GM13976 (cell line): ENCODE results near the gene KATNA1.

Experiments used
- DNase-seq: peaks from one replicate; pipeline ENCODE4 v3.0.0; 2012; ENCODE audit warnings: low spot score
- in situ Hi-C: fragments of 300-500 bp; cut with MboI; formaldehyde crosslinking; loops from one replicate; pipeline ENCODE4 v1.12.0; 2022; ENCODE audit warnings: low sequenced_read_pairs, mixed read lengths, inconsistent platforms; ENCODE audit not compliant: unreplicated experiment
- TF ChIP-seq, protein P1 (sequence below): IDR thresholded peaks from 2 replicates; pipeline ENCODE4 v1.5.1; 2012; ENCODE audit warnings: borderline replicate concordance, mild to moderate bottlenecking; ENCODE audit not compliant: insufficient read depth; ENCODE audit errors: extremely low read depth, missing control alignments, control extremely low read depth

KATNA1 gene

DNA sequence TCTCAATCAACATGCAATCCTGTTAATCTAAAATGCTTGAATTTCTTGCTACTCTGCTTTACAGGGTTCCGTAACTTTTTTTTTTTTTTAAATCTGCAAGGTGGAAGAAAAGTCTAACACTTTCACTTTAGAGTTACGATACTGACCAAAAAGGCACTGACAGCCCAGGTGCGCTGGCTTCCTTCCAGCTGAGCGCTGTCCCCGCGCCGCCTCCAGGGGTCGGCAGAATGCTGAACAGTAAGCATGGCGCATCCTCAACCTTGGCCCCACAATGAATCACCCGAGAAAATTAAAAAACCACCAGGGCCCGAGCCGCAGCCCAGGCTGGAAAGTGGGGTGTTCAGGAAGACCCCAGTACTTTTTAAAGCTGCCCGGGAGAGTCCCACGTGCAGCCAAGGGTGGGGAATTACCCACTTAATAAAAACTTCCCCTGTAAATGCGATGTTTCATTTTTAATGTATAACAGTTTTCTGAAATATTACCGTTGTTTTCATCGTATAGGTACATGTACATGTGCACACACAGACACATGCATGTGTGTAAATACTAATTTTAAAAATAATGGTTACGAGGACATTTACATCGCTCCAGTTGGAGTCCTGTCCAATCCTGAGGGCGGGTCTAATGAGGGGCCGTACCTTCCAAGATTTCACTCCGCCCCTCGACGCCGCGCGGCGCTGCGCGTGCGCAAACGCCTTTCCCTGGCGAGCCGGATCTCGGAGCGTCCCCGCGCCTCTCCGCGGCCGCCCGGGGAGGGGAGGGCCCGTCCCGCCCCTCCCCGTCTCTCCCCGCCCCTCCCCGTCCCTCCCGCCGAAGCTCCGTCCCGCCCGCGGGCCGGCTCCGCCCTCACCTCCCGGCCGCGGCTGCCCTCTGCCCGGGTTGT lies 82.7 kb downstream of the KATNA1 start, which contains the start of gene GINM1:
Gene GINM1, plus strand, starts transcription at position 849 of the 883 bp plus-strand sequence. CDS start 40 bp downstream, outside the sequence.
- TF ChIP-seq, protein P1, sequence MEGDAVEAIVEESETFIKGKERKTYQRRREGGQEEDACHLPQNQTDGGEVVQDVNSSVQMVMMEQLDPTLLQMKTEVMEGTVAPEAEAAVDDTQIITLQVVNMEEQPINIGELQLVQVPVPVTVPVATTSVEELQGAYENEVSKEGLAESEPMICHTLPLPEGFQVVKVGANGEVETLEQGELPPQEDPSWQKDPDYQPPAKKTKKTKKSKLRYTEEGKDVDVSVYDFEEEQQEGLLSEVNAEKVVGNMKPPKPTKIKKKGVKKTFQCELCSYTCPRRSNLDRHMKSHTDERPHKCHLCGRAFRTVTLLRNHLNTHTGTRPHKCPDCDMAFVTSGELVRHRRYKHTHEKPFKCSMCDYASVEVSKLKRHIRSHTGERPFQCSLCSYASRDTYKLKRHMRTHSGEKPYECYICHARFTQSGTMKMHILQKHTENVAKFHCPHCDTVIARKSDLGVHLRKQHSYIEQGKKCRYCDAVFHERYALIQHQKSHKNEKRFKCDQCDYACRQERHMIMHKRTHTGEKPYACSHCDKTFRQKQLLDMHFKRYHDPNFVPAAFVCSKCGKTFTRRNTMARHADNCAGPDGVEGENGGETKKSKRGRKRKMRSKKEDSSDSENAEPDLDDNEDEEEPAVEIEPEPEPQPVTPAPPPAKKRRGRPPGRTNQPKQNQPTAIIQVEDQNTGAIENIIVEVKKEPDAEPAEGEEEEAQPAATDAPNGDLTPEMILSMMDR, result peak; percentile 86
- peak; percentile 99 for DNase-seq
- in situ Hi-C loops, result no loop called here

DNA sequence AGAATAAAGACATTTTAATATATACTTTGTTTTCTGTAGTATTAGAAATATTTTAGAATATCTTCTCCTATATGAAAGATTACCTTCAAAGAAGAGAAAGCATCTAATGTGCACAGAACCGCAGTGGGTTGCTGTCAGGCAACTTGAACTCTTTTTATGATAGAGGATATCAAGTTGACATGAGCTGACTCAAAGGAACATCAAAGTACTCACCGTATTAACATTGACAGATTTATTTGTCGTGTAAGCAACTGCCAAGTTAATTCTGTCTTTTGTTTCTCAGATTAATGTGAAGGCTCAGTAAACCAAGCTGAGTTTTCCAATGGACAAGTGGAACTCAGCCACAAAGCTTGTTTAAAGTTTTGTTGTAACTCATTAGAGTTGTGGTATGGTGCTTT lies 84.6 kb downstream of the KATNA1 start:
- TF ChIP-seq, protein P1, result no peak
- no peak for DNase-seq
- in situ Hi-C loops, result no loop called here

DNA sequence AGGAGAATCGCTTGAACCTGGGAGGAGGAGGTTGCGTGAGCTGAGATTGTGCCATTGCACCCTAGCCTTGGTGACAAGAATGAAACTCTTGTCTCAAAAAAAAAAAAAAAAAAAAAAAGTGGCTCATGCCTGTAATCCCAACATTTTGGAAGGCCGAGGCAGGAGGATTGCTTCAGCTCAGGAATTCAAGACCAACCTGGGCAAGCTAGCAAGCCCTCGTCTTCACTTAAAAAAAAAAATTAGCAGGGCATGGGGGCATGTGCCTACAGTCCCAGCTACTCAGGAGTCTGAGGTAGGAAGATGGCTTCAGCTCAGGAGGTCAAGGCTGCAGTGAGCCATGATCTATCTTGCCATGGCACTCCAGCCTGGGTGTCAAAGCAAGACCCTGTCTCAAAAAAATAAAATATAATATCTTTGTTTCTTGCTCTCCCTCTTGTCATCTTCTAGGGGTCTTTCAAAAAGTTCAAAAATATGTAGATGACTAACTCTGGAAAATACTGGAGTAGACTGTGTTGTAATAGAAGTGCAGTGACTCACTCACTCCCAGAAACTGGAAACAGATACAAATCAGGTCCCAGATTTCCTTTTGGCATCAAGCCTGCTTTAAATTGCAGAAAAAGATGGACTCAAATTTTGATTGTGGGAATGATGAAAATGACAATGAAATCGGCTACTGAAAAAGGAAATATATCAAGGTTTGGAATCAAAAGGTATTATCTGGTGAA lies 85.1 kb downstream of the KATNA1 start:
- DNase-seq, result no peak
- TF ChIP-seq, protein P1, result no peak
- in situ Hi-C loops, result no loop called here

DNA sequence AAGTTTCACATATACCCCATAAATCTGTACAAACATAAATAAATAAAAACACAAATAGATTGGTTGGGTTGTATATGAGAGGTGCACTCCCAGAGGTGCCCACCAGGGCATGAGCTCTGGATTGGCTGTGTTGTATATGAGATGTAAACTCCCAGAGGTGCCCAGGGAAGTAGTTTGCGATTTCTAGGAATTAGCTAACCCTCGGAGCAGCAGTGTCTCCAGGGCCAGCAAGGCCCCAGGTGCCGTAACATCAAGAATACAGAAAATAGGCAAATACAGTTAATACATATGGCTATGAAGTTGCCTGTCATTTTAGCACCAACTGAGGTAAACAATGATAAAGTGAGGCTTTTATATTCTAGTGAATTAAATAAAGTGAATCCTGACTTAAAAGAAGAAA lies 87.8 kb downstream of the KATNA1 start:
- no peak for DNase-seq
- in situ Hi-C loops, result no loop called here
- TF ChIP-seq, protein P1, result no peak

DNA sequence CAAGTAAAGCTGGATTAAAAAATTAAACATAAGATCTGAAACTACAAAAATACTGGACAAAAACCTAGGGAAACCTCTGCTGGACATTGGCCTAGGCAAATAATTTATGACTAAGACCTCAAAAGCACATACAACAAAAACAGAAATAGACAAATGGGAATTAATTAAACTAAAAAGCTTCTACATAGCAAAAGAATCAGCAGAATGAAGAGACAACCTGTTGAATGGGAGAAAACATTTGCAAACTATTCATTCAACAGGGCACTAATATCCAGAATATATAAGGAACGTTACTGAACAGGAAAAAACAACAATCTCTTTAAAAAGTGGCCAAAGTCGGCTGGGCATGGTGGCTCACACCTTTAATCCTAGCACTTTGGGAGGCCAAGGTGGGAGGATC lies 89.1 kb downstream of the KATNA1 start:
- in situ Hi-C loops, result no loop called here
- no peak for DNase-seq
- TF ChIP-seq, protein P1, result no peak

DNA sequence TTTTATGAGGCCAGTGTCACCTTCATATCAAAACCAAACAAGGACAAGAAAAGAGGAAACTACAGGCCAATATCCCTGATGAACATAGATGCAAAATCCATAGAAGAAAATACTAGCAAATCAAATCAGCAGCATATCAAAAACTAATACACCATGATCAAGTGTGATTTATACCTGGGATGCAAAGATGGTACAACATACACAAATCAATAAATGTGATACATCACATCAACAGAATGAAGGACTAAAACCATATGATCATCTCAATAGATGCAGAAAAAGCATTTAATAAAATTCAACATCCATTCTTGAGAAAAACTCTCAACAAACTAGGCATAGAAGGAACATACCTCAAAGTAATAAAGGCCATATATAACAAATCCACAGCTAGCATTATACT lies 90.5 kb downstream of the KATNA1 start:
- DNase-seq, result no peak
- TF ChIP-seq, protein P1, result no peak
- in situ Hi-C loops, result no loop called here
